Mesenchymal stem cell (in vitro differentiated cells and primary cell): ENCODE measurements around the gene SPAG17. TPM values are rescaled to one million over a fixed set of nuclear protein-coding genes. Genes with fewer than 3 reads are reported as not detected.

Source experiments
- DNase-seq: peaks from one replicate; pipeline ENCODE4 v3.0.0-alpha.2; 2013
- H2AFZ ChIP-seq: one replicate; pipeline ENCODE4 v1.6.1; 2013; ENCODE audit warnings: low read depth, mild to moderate bottlenecking, control low read depth, inconsistent platforms, low read length, moderate library complexity
- H2AK5ac ChIP-seq: 2 replicates; pipeline ENCODE4 v1.6.1; 2013; ENCODE audit warnings: low read length, moderate library complexity, mild to moderate bottlenecking, inconsistent platforms; ENCODE audit not compliant: severe bottlenecking
- H2BK120ac ChIP-seq: one replicate; pipeline ENCODE4 v1.6.1; 2013; ENCODE audit warnings: low read depth, mild to moderate bottlenecking, inconsistent platforms, low read length, moderate library complexity
- H2BK12ac ChIP-seq, 2 experiments: one replicate each; pipeline ENCODE4 v1.6.1; 2013; ENCODE audit warnings: inconsistent platforms in 2 of 2, low read length in 2 of 2, mild to moderate bottlenecking in 2 of 2, moderate library complexity in 2 of 2, control low read depth in 1 of 2
- H2BK15ac ChIP-seq: one replicate; pipeline ENCODE4 v1.6.1; 2013; ENCODE audit warnings: mild to moderate bottlenecking, low read depth, inconsistent platforms; ENCODE audit not compliant: poor library complexity, severe bottlenecking
- H2BK5ac ChIP-seq: 2 replicates; pipeline ENCODE4 v1.6.1; 2013; ENCODE audit warnings: low read depth, mild to moderate bottlenecking, low read length, control low read depth, inconsistent platforms; ENCODE audit not compliant: poor library complexity, severe bottlenecking
- H3K14ac ChIP-seq, 2 experiments: one replicate each; pipeline ENCODE4 v1.6.1; 2013; ENCODE audit warnings: inconsistent platforms in 2 of 2, low read length in 2 of 2, control low read depth in 1 of 2, mild to moderate bottlenecking in 1 of 2, moderate library complexity in 1 of 2
- H3K18ac ChIP-seq, 2 experiments: one replicate each; pipeline ENCODE4 v1.6.1; 2013; ENCODE audit warnings: inconsistent platforms in 2 of 2, low read length in 2 of 2, control low read depth in 1 of 2, low read depth in 1 of 2, mild to moderate bottlenecking in 1 of 2
- H3K23ac ChIP-seq, 2 experiments: one replicate each; pipeline ENCODE4 v1.6.1; 2013; ENCODE audit warnings: inconsistent platforms in 2 of 2, low read length in 2 of 2, mild to moderate bottlenecking in 2 of 2, moderate library complexity in 2 of 2, control low read depth in 1 of 2
- H3K27ac ChIP-seq: 2 replicates; pipeline ENCODE4 v1.5.1; 2013; ENCODE audit warnings: mild to moderate bottlenecking, moderate library complexity, low read length, control low read depth, inconsistent platforms; ENCODE audit not compliant: poor library complexity, severe bottlenecking
- H3K27me3 ChIP-seq, 2 experiments: 2 replicates each; pipeline versions ENCODE4 v1.6.1 to v1.7.0; 2013; ENCODE audit warnings: low read length in 2 of 2, mild to moderate bottlenecking in 2 of 2, moderate library complexity in 2 of 2, control low read depth in 1 of 2, inconsistent platforms in 1 of 2; ENCODE audit not compliant: control insufficient read depth in 1 of 2, insufficient read depth in 1 of 2
- H3K36me3 ChIP-seq, 2 experiments: 2 replicates each; pipeline versions ENCODE4 v1.6.1 to v1.7.0; 2013; ENCODE audit warnings: low read length in 2 of 2, control low read depth in 1 of 2, inconsistent platforms in 1 of 2, low read depth in 1 of 2, mild to moderate bottlenecking in 1 of 2; ENCODE audit not compliant: insufficient read depth in 2 of 2, control insufficient read depth in 1 of 2
- H3K4ac ChIP-seq, 2 experiments: one replicate each; pipeline ENCODE4 v1.6.1; 2013; ENCODE audit warnings: inconsistent platforms in 2 of 2, low read length in 2 of 2, mild to moderate bottlenecking in 2 of 2, moderate library complexity in 2 of 2, control low read depth in 1 of 2, low read depth in 1 of 2
- H3K4me1 ChIP-seq: 2 replicates; pipeline ENCODE4 v1.6.1; 2013; ENCODE audit warnings: low read depth, low read length, control low read depth; ENCODE audit not compliant: control insufficient read depth, insufficient read depth
- H3K4me2 ChIP-seq: 2 replicates; pipeline ENCODE4 v1.6.1; 2013; ENCODE audit warnings: low read length, mild to moderate bottlenecking, inconsistent platforms; ENCODE audit not compliant: poor library complexity, severe bottlenecking
- H3K4me3 ChIP-seq, 2 experiments: 2 replicates each; pipeline versions ENCODE4 v1.5.1 to v1.7.0; 2013; ENCODE audit warnings: low read length in 2 of 2, mild to moderate bottlenecking in 2 of 2, control low read depth in 1 of 2, low read depth in 1 of 2; ENCODE audit not compliant: insufficient read depth in 1 of 2
- H3K79me1 ChIP-seq: replicated peaks from 2 replicates; pipeline ENCODE4 v1.6.1; 2013; ENCODE audit warnings: mild to moderate bottlenecking, control low read depth, low read length, inconsistent platforms; ENCODE audit not compliant: poor library complexity, severe bottlenecking
- H3K9ac ChIP-seq: 2 replicates; pipeline ENCODE4 v1.7.0; 2013; ENCODE audit warnings: mild to moderate bottlenecking, low read length, moderate library complexity
- H3K9me3 ChIP-seq: 2 replicates; pipeline ENCODE4 v1.7.0; 2013; ENCODE audit warnings: mild to moderate bottlenecking, low read length; ENCODE audit not compliant: control insufficient read depth
- H4K8ac ChIP-seq: one replicate; pipeline ENCODE4 v1.6.1; 2013; ENCODE audit warnings: inconsistent platforms, mild to moderate bottlenecking, low read length, moderate library complexity
- H4K91ac ChIP-seq: one replicate; pipeline ENCODE4 v1.6.1; 2013; ENCODE audit warnings: mild to moderate bottlenecking, low read length, inconsistent platforms
- WGBS: methylation state at CpG from one replicate; pipeline ENCODE4 v1.1.7; 2013; ENCODE audit warnings: mixed read lengths; 5-methylcytosine and 5-hydroxymethylcytosine counted together
- polyA plus RNA-seq, 2 experiments: library from polyadenylated mRNA; stranded (reverse); fragments of 200-250 nt; gene quantifications; one replicate each; pipeline ENCODE4 v1.2.3, GENCODE V29; 2013

Gene SPAG17
- 0.18 TPM for polyA plus RNA-seq (2013, experiment 1 of 2)
- under 0.01 TPM for polyA plus RNA-seq (2013, experiment 2 of 2)

DNA sequence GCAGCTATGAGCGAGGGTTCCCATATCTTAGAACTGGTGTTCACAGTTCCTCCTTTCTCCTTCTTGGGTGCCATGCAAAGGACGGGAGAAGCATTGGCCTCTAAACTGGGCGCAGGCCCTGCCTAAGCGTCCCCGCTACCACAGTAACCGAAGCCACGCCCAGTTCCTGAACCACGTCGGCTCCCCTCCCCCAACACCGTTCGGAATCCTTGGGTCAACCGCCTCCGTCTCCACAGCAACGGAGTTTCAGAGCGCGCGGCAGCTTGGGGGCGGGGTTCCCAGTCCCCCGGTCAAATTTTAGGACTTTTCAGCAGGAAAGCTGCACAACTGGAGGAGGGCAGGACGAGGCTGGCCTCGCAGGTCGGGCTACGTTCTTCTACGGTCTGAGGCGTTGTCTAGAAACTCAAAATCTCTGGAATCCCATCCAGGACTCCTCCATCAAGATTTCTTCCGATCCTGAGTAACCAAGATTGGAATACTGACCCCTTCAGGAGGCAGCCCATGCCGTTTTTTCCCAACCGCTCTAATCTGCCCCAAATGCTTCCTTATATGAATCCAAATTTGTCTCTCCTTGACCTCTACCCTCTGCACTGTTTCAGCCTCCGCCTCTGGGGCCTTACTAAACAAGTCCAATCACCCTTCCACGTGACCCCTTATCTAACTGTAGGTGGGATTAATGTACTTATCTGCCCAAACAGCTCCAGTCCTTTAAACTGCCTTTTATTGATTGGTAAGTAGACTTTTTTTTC is at the start of gene SPAG17:
Gene SPAG17, minus strand, starts transcription at position 145 of the 749 bp plus-strand sequence. Its CDS starts 71 bp downstream, at position 74.
- no peak within 1 kb of the TSS for H2BK120ac ChIP-seq
- H3K4me3 ChIP-seq: peak within 1 kb of the TSS; percentile 44 to 71
- peaks cover 4% of the 10 kb centered on the region for H3K4me1 ChIP-seq

DNA sequence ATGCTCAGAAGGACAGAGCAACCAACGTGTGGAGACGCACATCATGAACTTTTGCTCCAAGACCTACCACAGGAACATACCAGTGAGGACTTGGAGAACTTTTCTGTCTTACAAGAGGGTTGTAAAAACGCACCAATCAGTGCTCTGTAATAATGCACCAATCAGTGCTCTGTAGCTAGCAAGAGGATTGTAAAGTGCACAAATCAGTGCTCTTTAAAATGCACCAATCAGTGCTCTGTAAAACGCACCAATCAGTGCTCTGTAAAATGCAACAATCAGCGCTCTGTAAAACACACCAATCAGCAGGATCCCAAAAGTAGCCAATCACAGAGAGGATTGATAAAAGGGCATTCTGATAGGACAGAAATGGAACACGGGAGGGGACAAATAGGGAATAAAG is 40.4 kb upstream of the SPAG17 start:
- Histone ChIP-seq H4K8ac (no peak overlapping the region), H3K23ac (no peak overlapping the region), H2BK5ac (no peak overlapping the region), H3K27me3 (no peaks in the 10 kb centered on the region), H4K91ac (no peak overlapping the region), H3K9ac (no peak overlapping the region), H2AK5ac (no peak overlapping the region), H3K4me1 (no peaks in the 10 kb centered on the region), H2BK120ac (no peak overlapping the region), H2BK12ac (no peak overlapping the region), H3K9me3 (no peaks in the 10 kb centered on the region), H3K4ac (no peak overlapping the region), H3K79me1 (no peaks in the 10 kb centered on the region), H3K14ac (no peak overlapping the region), H3K18ac (no peak overlapping the region), H3K4me2 (no peak overlapping the region), H3K4me3 (no peak overlapping the region), H2BK15ac (no peak overlapping the region), H3K36me3 (no peaks in the 10 kb centered on the region), H3K27ac (no peak overlapping the region), H2AFZ (no peak overlapping the region)
- no peak for DNase-seq
- WGBS: 85% methylated on average over 5 of the region's 6 CpGs

More for the DNA sequence above, at the start of gene SPAG17:
- Histone ChIP-seq H4K91ac (no peak within 1 kb of the TSS), H3K4me2 (peak within 1 kb of the TSS; percentile 65), H3K4ac (no peak within 1 kb of the TSS), H3K79me1 (no peaks in the 10 kb centered on the region), H2BK15ac (no peak within 1 kb of the TSS), H3K27ac (no peak within 1 kb of the TSS), H2BK12ac (no peak within 1 kb of the TSS), H3K36me3 (no peaks in the 10 kb centered on the region), H3K23ac (no peak within 1 kb of the TSS), H2BK5ac (no peak within 1 kb of the TSS), H4K8ac (no peak within 1 kb of the TSS), H3K9ac (peak within 1 kb of the TSS; percentile 77), H3K18ac (no peak within 1 kb of the TSS), H3K27me3 (no peaks in the 10 kb centered on the region), H3K14ac (no peak within 1 kb of the TSS), H2AFZ (peak within 1 kb of the TSS; percentile 79), H3K9me3 (no peaks in the 10 kb centered on the region), H2AK5ac (no peak within 1 kb of the TSS)
- 7% methylated on average over 28 of the region's 30 CpGs for WGBS
- peak; percentile 62 for DNase-seq

DNA sequence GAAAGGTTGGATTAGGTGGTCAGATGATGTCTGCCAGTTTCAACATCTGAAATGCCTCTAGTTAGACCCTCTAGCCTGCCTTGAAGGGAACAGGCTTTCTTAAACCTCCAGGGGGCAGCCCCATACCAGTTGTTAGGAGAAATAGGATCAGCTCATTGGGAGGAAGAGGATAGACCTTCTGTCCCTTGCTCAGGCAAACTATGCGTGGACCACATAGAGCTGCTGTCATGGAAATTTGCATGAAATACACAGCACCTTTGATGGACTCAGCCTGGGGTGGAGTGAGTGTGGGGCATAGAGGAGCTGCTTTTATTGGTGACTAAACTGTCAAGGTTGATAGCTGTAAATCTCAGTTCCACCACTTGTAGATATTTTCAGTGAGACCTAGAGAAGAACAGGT is 38.4 kb upstream of the SPAG17 start:
- Histone ChIP-seq H2BK12ac (no peak overlapping the region), H3K4ac (no peak overlapping the region), H3K4me2 (no peak overlapping the region), H3K4me3 (no peak overlapping the region), H3K79me1 (no peaks in the 10 kb centered on the region), H3K23ac (no peak overlapping the region), H3K18ac (no peak overlapping the region), H3K27ac (no peak overlapping the region), H2BK15ac (no peak overlapping the region), H3K27me3 (no peaks in the 10 kb centered on the region), H4K91ac (no peak overlapping the region), H4K8ac (no peak overlapping the region), H2AFZ (no peak overlapping the region), H3K36me3 (no peaks in the 10 kb centered on the region), H3K9me3 (no peaks in the 10 kb centered on the region), H3K4me1 (no peaks in the 10 kb centered on the region), H2AK5ac (no peak overlapping the region), H3K9ac (no peak overlapping the region), H2BK120ac (no peak overlapping the region), H3K14ac (no peak overlapping the region), H2BK5ac (no peak overlapping the region)
- no peak for DNase-seq
- 57% methylated on average over 1 of the region's 1 CpG for WGBS

DNA sequence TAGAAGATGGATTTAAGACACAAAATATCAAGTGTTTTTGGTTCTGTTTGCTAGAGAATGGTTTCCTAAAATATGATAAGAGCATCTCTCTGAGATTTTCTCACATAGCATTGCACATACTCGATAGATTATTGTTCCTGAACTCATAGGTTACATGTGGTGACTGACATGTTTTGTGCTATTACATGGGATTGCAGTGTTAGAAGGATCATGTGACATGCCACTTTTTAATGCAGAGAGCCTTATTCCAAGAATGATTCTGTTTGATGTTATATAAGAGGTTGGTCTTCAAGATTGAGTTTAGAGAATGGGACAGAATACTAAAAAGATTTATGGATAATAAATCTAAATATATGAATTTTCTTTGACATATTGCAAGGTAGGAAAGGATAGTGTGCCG is 34.4 kb upstream of the SPAG17 start:
- Histone ChIP-seq H3K4me3 (no peak overlapping the region), H2AFZ (no peak overlapping the region), H4K91ac (no peak overlapping the region), H2AK5ac (no peak overlapping the region), H3K27me3 (no peaks in the 10 kb centered on the region), H2BK12ac (no peak overlapping the region), H2BK5ac (no peak overlapping the region), H3K23ac (no peak overlapping the region), H4K8ac (no peak overlapping the region), H3K4me1 (peaks cover 4% of the 10 kb centered on the region), H3K36me3 (no peaks in the 10 kb centered on the region), H3K27ac (no peak overlapping the region), H2BK15ac (no peak overlapping the region), H3K14ac (no peak overlapping the region), H3K4me2 (no peak overlapping the region), H3K9ac (no peak overlapping the region), H3K18ac (no peak overlapping the region), H3K9me3 (no peaks in the 10 kb centered on the region), H3K4ac (no peak overlapping the region), H2BK120ac (no peak overlapping the region), H3K79me1 (no peaks in the 10 kb centered on the region)
- 86% methylated on average over 1 of the region's 2 CpGs for WGBS
- DNase-seq: no peak
